ENCODE data around the gene GRIN2B. TPM values are rescaled to one million over a fixed set of nuclear protein-coding genes. Genes with fewer than 3 reads are reported as not detected.

The GRIN2B gene
- polyA plus RNA-seq (under 0.01 TPM in 1 of 3 replicates, not detected in the others), polyA minus RNA-seq (not detected in 3 replicates)
- not detected for polyA plus RNA-seq (2011; ENCODE audit: low read depth)
- not detected in 2 replicates for polyA plus RNA-seq (2011; cell fraction: cytosol; rRNA removed)
- not detected in 2 replicates for polyA plus RNA-seq (2011; cell fraction: nucleus; rRNA removed)
- polyA plus RNA-seq (2012; ENCODE audit: low replicate concordance), result 0.04 TPM in 1 of 2 replicates, not detected in the other
- polyA minus RNA-seq (2011; cell fraction: cytosol; rRNA and poly(A)+ RNA removed), result not detected
- polyA minus RNA-seq (2011; cell fraction: nucleus; rRNA and poly(A)+ RNA removed), result not detected in 2 replicates

- H3K9ac ChIP-seq (ENCODE audit: control insufficient read depth, extremely low read depth, insufficient read depth, low read length), result no peak within 1 kb of the TSS
- dilution Hi-C loops (cut with MboI; ENCODE audit: extremely low pct_ligation_motif_present, low sequenced_read_pairs), result no loop called here
- H3K27me3 ChIP-seq (ENCODE audit: control insufficient read depth, extremely low read depth, insufficient read depth, low read length), result peaks cover 46% of the 10 kb centered on the region
- H3K4me3 ChIP-seq (ENCODE audit: control insufficient read depth in 2 of 3, extremely low read depth in 1 of 3, insufficient read depth in 2 of 3, low read depth in 1 of 3, low read length in 3 of 3), result peak within 1 kb of the TSS in 2 of 3 experiments; percentile 48 to 49
- no peak for TF ChIP-seq CTCF (optimal IDR thresholded peaks at IDR 0.05 in 1 of 3, IDR thresholded peaks at IDR 0.05 in 1 of 3, conservative IDR thresholded peaks at IDR 0.05 in 1 of 3; ENCODE audit: extremely low read depth in 1 of 3, insufficient read depth in 2 of 3, low read length in 3 of 3)
- TF ChIP-seq EZH2 (IDR thresholded peaks at IDR 0.05; ENCODE audit: low read length), result peak; percentile 50
- DNase-seq (ENCODE audit: low read depth, low spot score) (no peak), FAIRE-seq (no peak)
- H3K4me2 ChIP-seq (ENCODE audit: control insufficient read depth, extremely low read depth, insufficient read depth, low read depth, low read length), result peak within 1 kb of the TSS; percentile 84
- no peaks in the 10 kb centered on the region for H4K20me1 ChIP-seq (ENCODE audit: control insufficient read depth, extremely low read depth, insufficient read depth, low read length)
- no peak within 1 kb of the TSS for H2AFZ ChIP-seq (ENCODE audit: control insufficient read depth, low read length)
- no peaks in the 10 kb centered on the region for H3K79me2 ChIP-seq (ENCODE audit: control insufficient read depth, insufficient read depth, low read length)
- H3K4me1 ChIP-seq (ENCODE audit: control insufficient read depth, extremely low read depth, insufficient read depth, low read length), result peaks cover 7% of the 10 kb centered on the region
- no peaks in the 10 kb centered on the region for H3K9me1 ChIP-seq (ENCODE audit: control insufficient read depth, extremely low read depth, insufficient read depth, low read length)
- H3K9me3 ChIP-seq (ENCODE audit: control insufficient read depth, low read depth, low read length), result no peaks in the 10 kb centered on the region
- H3K36me3 ChIP-seq (ENCODE audit: control insufficient read depth in 2 of 2, extremely low read depth in 1 of 2, insufficient read depth in 2 of 2, low read length in 2 of 2), result no peaks in the 10 kb centered on the region
- H3K27ac ChIP-seq (ENCODE audit: control insufficient read depth, insufficient read depth, low read length), result no peak within 1 kb of the TSS
Observed at GRCh38 chr12:13981296-13981962, at the start of gene GRIN2B. GRIN2B (minus strand) TSS chr12:13981602; CDS start chr12:13866208, 115,394 bp downstream.

GRCh38 chr12:14026537-14026936 is 45.1 kb upstream of the GRIN2B start:
- Histone ChIP-seq H3K79me2 (ENCODE audit: control insufficient read depth, insufficient read depth, low read length) (no peaks in the 10 kb centered on the region), H3K36me3 (ENCODE audit: control insufficient read depth in 2 of 2, extremely low read depth in 1 of 2, insufficient read depth in 2 of 2, low read length in 2 of 2) (no peaks in the 10 kb centered on the region), H3K4me1 (ENCODE audit: control insufficient read depth, extremely low read depth, insufficient read depth, low read length) (no peaks in the 10 kb centered on the region), H3K4me2 (ENCODE audit: control insufficient read depth, extremely low read depth, insufficient read depth, low read depth, low read length) (no peak overlapping the region), H3K9me3 (ENCODE audit: control insufficient read depth, low read depth, low read length) (no peaks in the 10 kb centered on the region), H4K20me1 (ENCODE audit: control insufficient read depth, extremely low read depth, insufficient read depth, low read length) (no peaks in the 10 kb centered on the region), H2AFZ (ENCODE audit: control insufficient read depth, low read length) (no peak overlapping the region), H3K4me3 (ENCODE audit: control insufficient read depth in 2 of 3, extremely low read depth in 1 of 3, insufficient read depth in 2 of 3, low read depth in 1 of 3, low read length in 3 of 3) (no peak overlapping the region), H3K27me3 (ENCODE audit: control insufficient read depth, extremely low read depth, insufficient read depth, low read length) (no peaks in the 10 kb centered on the region), H3K27ac (ENCODE audit: control insufficient read depth, insufficient read depth, low read length) (no peak overlapping the region), H3K9me1 (ENCODE audit: control insufficient read depth, extremely low read depth, insufficient read depth, low read length) (no peaks in the 10 kb centered on the region), H3K9ac (ENCODE audit: control insufficient read depth, extremely low read depth, insufficient read depth, low read length) (no peak overlapping the region)
- DNase-seq (ENCODE audit: low read depth, low spot score), result no peak
- dilution Hi-C loops (cut with MboI; ENCODE audit: extremely low pct_ligation_motif_present, low sequenced_read_pairs), result no loop called here
- TF ChIP-seq CTCF (optimal IDR thresholded peaks at IDR 0.05 in 1 of 3, IDR thresholded peaks at IDR 0.05 in 1 of 3, conservative IDR thresholded peaks at IDR 0.05 in 1 of 3; ENCODE audit: extremely low read depth in 1 of 3, insufficient read depth in 2 of 3, low read length in 3 of 3) (no peak), EZH2 (IDR thresholded peaks at IDR 0.05; ENCODE audit: low read length) (no peak)
- no peak for FAIRE-seq
